Pancreas (tissue), 10 donors: ENCODE data around the gene KIF13A. TPM values are rescaled to one million over a fixed set of nuclear protein-coding genes. Genes with fewer than 3 reads are reported as not detected.

Experiments
- ATAC-seq, 4 donors: fragments of 200-7000 bp; cut with Tn5 transposase; one replicate each; pipeline versions ENCODE4 v1.8.0 to v1.9.1; 2020; ENCODE audit warnings: mild to moderate bottlenecking in 4 of 4, moderate library complexity in 4 of 4
- DNase-seq, 6 donors: peaks; one replicate each; pipeline ENCODE4 v3.0.0-alpha.2; 2020
- FAIRE-seq: peaks from 2 replicates; lab custom pipeline; 2012; peaks lifted over from hg19 to GRCh38; lab: Jason Lieb, UNC
- H3K27ac ChIP-seq, 4 donors: fragments of 200-600 bp; sonication (generic); 1 replicate in 3 of 4; 2 replicates in 1 of 4; pipeline versions ENCODE4 v1.5.0 to v1.8.0; 2020
- H3K27me3 ChIP-seq, 4 donors: fragments of 200-600 bp; one replicate each; pipeline ENCODE4 v1.8.0; 2021
- H3K36me3 ChIP-seq, 3 donors: fragments of 200-600 bp; sonication (generic) in 1 of 3; one replicate each; pipeline versions ENCODE4 v1.5.0 to v1.8.0; 2020 to 2021
- H3K4me1 ChIP-seq, 3 donors: fragments of 200-600 bp; one replicate each; pipeline ENCODE4 v1.8.0; 2021
- H3K4me3 ChIP-seq, 4 donors: fragments of 200-600 bp; sonication (generic) in 2 of 4; one replicate each; pipeline versions ENCODE4 v1.5.0 to v1.8.0; 2020 to 2021
- H3K9me3 ChIP-seq, 4 donors: fragments of 200-600 bp; one replicate each; pipeline ENCODE4 v1.8.0; 2021
- WGBS, 2 donors: extraction: QIAGEN DNeasy Blood & Tissue Kit; methylation state at CpG; one replicate each; pipeline ENCODE4 v1.1.7; 2013; 5-methylcytosine and 5-hydroxymethylcytosine counted together
- intact Hi-C, 3 donors: fragments of 100-400 bp; cut with DNase I; formaldehyde crosslinking; loops; one replicate each; pipeline versions ENCODE4 v1.11.1 to v1.14.2; 2022
- polyA plus RNA-seq, 2 donors: library from polyadenylated mRNA; stranded (reverse); fragments of 200-250 nt; gene quantifications; one replicate each; pipeline ENCODE4 v1.2.3, GENCODE V29; 2013
- total RNA-seq, 6 donors: library from RNA; stranded (reverse); fragmentation: NEBNext Ultra II Directional in 4 of 6; extraction: Animal tissue kit (Norgen Biotek cat#: 25700) in 4 of 6; gene quantifications; one replicate each; pipeline versions ENCODE4 v1.2.1 to v1.2.4, GENCODE V29; 2021 to 2023
- TF ChIP-seq, protein P1 (sequence below), 4 donors: fragments of 200-600 bp; sonication (generic) in 3 of 4; IDR thresholded peaks; one replicate each; pipeline versions ENCODE4 v1.5.0 to v1.8.0; 2021; ENCODE audit warnings: antibody characterized with exemption in 4 of 4
- donor health status: healthy with polysubstance abuse.
- donor health status: DM: no; HTN: no; CAD: no; lungs with moderate emphysema.
- donor health status: DM: no; HTN: no; CAD: no.
- donor health status: control.
- donor health status: control.
- donor health status: Bipolar disorder and iron deficiency.
- donor health status: DM: yes; HTN: yes; CAD: no.
- donor health status: DM: no; HTN: no; CAD: no.
- donor health status: DM: no; HTN: no; CAD: no.
- donor health status: DM: yes; HTN: yes; CAD: no.

KIF13A gene
- total and polyA plus RNA-seq, 8 donors: 7.3 to 18.1 (median 12.5) TPM

DNA sequence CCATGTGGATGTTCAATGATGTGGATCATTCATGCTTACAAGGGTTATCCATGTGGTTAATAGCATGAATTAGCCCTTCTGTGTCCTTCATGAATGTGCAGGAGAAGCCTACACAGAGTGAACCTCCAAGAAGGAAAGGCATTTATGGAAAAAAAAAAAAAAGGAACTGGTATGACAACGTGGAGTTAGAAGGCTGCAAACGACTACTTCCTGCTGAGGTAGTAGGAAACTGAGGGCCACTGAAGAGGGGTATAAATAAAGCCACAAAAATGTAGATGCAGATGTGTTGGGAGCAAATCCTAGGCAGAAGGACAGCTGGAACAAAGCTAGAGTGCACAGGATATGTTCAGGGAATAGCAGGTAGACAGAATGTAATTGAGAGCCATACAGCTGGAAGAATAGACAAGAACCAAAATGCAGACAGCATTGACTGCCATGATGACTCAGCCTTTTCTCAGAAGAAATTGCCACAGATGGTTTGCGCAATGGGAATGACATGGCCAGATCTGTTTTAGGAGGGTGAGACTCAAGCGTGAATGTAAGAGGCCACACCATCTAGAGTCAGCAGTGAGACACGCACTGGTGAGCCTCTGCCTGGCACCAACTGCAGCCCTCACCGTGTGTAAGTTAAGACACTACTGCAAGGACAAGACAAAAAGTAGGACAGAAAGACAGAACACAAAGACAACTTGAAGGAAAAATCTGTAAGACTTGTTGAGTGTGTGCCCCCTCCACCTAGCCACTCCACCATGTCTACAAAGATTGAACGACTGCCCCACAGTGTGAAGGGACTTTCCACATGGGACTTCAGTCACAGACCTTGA lies 79.8 kb downstream of the KIF13A start:
- WGBS, 2 donors: 72 to 75% methylated on average over 7 of the region's 7 CpGs

DNA sequence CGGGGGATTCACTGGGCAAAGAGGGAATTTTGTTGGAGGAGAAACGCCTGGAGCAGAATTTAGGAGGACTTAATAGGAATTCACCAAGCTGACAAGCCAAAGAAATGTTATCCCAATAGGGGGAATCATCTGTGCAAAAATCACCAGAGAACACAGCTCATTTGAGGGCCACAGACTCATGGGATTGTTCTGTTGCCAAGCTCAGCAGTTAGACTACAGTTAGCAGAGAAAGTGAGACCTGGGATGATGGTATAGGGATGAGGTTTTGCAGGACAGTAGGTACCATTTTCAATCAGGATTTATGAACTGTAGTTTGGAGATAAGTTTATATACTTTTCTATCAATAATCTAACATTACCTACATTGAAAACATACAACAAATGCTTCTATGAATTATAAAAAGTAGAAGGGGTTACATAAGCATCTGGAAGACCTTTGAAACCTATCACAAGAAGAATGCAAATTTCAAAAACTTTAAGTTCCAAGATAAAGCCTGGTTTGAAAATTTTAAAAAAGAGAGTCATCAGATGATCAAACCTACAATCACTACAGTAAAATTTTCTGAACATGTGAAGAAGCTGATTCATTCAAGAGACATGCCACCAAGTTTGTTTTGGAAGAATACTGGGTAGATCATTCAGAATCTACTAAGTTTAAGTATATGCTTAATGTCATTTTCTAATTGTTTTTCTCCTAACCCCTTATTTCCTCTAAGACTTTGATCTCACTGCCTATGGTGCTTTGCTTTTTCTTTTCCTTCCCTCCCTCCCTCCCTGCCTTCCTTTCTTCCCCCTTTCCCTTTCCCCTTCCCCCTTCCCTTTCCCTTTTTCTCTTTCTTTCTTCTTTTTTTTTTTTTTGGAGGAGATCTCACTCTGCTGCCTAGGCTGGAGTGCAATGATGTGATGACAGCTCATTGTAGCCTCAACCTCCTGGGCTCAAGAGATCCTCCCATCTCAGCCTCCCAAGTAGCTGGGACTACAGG lies 81.5 kb downstream of the KIF13A start:
- H3K27me3 ChIP-seq: no peaks in the 10 kb centered on the region
- WGBS, 2 donors: 95 to 96% methylated on average over 2 of the region's 2 CpGs
- H3K36me3 ChIP-seq: no peaks in the 10 kb centered on the region
- H3K4me3 ChIP-seq: no peak overlapping the region
- no peaks in the 10 kb centered on the region for H3K9me3 ChIP-seq
- H3K27ac ChIP-seq: no peak overlapping the region
- intact Hi-C loops: no loop called here
- FAIRE-seq: no peak
- no peak for DNase-seq
- TF ChIP-seq, protein P1, sequence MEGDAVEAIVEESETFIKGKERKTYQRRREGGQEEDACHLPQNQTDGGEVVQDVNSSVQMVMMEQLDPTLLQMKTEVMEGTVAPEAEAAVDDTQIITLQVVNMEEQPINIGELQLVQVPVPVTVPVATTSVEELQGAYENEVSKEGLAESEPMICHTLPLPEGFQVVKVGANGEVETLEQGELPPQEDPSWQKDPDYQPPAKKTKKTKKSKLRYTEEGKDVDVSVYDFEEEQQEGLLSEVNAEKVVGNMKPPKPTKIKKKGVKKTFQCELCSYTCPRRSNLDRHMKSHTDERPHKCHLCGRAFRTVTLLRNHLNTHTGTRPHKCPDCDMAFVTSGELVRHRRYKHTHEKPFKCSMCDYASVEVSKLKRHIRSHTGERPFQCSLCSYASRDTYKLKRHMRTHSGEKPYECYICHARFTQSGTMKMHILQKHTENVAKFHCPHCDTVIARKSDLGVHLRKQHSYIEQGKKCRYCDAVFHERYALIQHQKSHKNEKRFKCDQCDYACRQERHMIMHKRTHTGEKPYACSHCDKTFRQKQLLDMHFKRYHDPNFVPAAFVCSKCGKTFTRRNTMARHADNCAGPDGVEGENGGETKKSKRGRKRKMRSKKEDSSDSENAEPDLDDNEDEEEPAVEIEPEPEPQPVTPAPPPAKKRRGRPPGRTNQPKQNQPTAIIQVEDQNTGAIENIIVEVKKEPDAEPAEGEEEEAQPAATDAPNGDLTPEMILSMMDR (IDR thresholded peaks at IDR 0.05): no peak
- no peak for ATAC-seq
- H3K4me1 ChIP-seq: peaks cover 0 to 5% (median 0%) of the 10 kb centered on the region in 3 donors

More for the DNA sequence above, 79.8 kb downstream of the KIF13A start:
- no peak overlapping the region for H3K4me3 ChIP-seq
- ATAC-seq (peak in 3 of 4 donors; percentile 79 to 89 (median 83)), FAIRE-seq (no peak), DNase-seq (peak in 2 of 6 donors; percentile 30 to 45)
- peaks cover 0 to 5% (median 0%) of the 10 kb centered on the region in 3 donors for H3K4me1 ChIP-seq
- peak overlapping the region in 2 of 4 donors; percentile 2 to 18 for H3K27ac ChIP-seq
- no peaks in the 10 kb centered on the region for H3K36me3 ChIP-seq
- TF ChIP-seq, protein P1 (IDR thresholded peaks at IDR 0.05): no peak
- no peaks in the 10 kb centered on the region for H3K27me3 ChIP-seq
- intact Hi-C loops: no loop called here
- H3K9me3 ChIP-seq: no peaks in the 10 kb centered on the region

DNA sequence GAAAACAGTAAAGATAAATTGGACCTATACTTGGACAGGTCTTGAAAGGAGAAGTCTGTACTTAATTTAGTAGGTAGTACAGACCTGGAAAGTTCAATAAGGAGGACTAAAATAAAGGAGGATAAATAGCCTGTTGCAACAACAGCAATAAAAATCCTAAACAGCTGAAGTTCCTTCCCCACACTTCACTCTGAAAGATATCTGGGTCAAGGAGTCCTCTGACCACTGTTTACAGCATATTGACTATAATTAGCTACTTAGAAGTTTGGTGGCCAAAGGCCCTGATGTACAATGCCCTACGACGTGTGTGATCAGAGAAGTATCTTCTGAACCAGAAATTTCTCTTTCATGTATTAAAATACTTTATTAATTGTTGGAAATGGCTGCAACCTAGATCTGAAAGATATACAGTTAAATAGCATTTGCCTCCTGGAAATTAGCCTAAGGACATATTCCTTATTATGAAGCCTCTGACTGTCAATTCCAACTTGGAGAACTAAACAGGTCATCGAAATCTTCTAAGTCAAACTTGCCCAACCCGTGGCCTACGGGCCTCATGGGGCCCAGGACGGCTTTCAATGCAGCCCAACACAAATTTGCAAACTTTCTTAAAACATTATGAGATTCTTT lies 82.8 kb downstream of the KIF13A start:
- no peaks in the 10 kb centered on the region for H3K27me3 ChIP-seq
- H3K27ac ChIP-seq: no peak overlapping the region
- WGBS, 2 donors: 94 to 97% methylated on average over 6 of the region's 6 CpGs
- FAIRE-seq (no peak), DNase-seq (no peak), ATAC-seq (no peak)
- no peak overlapping the region for H3K4me3 ChIP-seq
- H3K4me1 ChIP-seq: peaks cover 0 to 5% (median 0%) of the 10 kb centered on the region in 3 donors
- H3K9me3 ChIP-seq: no peaks in the 10 kb centered on the region
- H3K36me3 ChIP-seq: no peaks in the 10 kb centered on the region
- intact Hi-C loops: no loop called here
- TF ChIP-seq, protein P1 (IDR thresholded peaks at IDR 0.05): no peak

DNA sequence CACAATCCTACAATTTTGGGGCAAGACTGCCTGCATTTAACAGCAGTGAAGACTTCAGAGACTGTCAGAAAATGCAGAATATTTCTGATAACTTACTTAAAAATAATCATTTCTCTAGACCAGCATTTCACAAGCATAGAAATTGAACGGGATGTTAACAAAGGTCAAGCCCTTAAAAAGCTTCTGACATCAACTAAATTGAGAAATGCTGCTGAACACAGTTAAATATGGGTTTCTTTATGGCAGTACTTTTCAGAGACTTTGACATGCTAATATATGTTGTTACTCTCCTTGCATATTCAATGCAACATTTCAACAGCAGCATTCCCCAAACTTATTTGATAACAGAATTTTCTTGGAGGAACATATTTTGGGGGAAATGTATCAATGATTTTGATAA lies 84.5 kb downstream of the KIF13A start:
- no peak for DNase-seq
- no peak for FAIRE-seq

More for the DNA sequence above, 84.5 kb downstream of the KIF13A start:
- WGBS, 2 donors: 50 to 59% methylated on average over 1 of the region's 1 CpG
- Histone ChIP-seq H3K36me3 (no peaks in the 10 kb centered on the region), H3K9me3 (no peaks in the 10 kb centered on the region), H3K4me3 (no peak overlapping the region), H3K4me1 (peaks cover 0 to 5% (median 0%) of the 10 kb centered on the region in 3 donors), H3K27me3 (no peaks in the 10 kb centered on the region), H3K27ac (no peak overlapping the region)
- intact Hi-C loops: no loop called here
- TF ChIP-seq, protein P1 (IDR thresholded peaks at IDR 0.05): no peak
- no peak for ATAC-seq
